A204.1 (cell line): ENCODE results near the gene SRPX2.
"Not testable (repeated sequence)": the region's sequence is repeated elsewhere in the genome, so short reads cannot be mapped to it uniquely, and the experiment has no call there.

Source experiments
- FAIRE-seq: peaks from 2 replicates; lab custom pipeline; 2012; peaks lifted over from hg19 to GRCh38; lab: Jason Lieb, UNC

The SRPX2 gene

DNA sequence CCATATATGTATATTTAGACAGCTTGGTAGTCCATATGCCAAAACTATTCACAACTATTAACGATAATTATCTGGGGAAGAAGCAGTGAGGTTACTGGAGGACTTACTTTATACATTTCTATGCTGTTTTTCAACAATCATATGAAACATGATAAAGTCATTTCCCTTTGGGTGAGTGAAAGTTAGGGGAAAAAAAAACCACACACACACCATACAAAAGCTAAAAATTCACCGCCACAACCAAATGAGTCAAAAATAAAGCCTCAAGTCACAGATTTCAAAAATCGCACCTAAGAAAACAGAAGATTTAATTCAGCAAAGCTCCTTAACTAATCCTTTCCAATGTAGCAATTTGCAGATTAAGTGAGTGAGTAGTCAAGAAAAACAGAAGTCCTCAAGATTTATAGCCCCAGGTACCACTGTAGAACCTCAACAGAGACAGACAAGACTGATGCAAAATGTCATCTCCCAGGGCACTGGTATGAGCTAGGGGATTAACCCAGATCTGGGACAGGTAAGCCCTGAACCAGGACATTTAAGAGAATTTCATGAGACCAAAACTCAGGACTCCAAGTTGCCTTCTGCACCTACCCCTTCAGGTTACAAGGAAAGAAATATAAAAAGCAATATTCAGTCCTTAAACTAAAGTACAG, 52.8 kb downstream of the SRPX2 start:
- no peak for FAIRE-seq

DNA sequence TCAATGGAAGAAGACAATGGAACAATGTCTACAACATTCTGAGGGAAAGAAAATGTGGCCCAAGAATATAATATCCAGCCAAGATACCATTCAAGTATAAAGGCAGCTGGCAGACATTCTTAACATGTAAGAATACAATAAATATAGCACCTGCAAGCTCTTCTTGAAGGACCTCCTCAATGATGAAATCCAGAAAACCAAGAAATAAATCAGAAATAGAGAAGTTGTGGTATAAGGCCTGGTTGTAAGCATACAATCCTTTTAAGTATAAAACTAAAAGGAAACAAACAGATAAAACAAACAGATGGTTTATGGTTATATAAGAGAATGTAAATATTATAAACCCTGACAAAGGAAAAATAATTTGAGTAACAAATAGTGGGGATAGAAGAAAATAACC, 54.6 kb downstream of the SRPX2 start:
- FAIRE-seq = no peak

DNA sequence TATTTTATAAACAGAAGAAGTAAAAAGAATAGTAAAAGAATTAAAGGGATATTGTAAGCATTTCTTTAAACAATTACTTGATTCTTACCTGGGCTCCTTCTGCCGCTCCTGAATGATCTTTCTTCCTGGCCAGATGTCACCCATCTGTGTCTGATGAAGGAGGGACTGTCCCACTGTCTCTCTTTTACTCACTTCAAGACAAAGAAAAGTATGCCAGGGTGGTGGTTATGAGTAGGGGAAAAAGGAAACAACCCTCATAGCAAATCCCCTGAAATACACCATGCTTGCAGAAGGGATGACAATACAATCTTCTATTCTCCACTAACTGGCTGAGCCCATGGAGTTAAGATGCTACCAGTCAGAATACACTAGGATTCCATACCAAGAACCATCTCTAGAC, 56.8 kb downstream of the SRPX2 start:
- no peak for FAIRE-seq

DNA sequence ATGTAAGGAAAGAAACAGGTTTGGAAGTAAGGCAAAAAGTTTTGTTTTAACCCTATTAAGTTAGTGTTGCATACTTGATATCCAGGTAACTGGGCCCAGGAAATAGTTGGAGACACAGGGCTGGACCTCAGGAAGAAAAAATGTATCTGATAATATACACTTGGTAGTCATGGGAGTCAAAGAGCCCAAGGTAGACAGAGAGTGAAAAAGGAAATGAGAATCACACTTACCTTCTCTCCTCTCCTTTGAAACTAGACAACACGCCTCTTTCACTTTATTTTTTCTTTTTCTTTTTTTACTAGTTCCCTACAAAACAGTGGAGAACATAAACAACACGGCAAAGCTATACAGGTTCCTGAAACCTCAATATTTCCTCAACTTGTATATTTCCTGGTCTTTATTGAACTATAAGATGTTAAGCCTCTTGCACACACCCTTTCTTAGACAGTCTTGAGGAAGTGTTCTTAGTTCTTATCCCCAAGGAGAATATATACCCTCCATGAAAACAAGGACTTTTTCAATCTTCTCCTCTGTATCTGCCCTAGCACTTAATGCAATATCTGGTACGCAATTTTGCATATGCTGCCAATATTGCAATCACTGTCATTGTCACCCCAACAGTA, 60.7 kb downstream of the SRPX2 start:
- no peak for FAIRE-seq

DNA sequence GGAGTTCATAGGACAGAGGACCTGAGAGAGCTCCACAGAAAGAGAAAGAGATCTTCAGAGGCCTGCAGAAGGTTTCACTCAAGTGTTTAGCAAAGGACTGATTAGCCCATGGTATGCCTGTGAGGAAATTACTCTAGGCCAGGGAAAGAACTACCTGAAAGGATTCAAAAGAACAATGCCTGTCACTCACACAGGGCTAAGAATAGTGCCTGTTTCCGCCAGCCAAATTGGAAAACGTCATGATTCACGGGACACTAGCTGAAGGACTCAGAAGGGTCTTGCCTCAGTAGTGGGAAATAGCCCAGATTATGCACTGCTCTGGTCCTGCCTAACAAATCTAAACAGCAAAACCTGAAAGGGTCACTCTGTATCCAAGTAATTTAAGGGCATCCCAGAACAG, 66.8 kb downstream of the SRPX2 start:
- FAIRE-seq = no peak

DNA sequence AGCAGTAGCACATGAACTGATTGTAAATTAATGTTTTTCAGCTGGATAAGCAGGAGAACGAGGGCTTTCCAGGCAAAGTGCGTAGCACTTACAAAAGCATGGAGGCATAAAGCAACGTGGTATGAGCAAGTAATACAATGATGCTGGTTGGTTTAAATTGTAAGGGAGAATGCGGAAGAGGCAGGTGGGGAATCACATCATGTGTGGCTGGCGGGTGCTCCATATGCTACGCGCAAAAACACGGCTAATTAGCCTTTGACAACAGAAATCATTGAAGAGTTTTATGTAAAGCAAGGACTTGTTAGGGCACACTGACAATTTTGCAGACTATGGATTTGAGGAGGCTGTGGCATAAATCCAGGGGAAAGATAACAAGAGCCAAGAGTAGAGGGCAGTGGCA, 73.4 kb downstream of the SRPX2 start:
- no peak for FAIRE-seq

DNA sequence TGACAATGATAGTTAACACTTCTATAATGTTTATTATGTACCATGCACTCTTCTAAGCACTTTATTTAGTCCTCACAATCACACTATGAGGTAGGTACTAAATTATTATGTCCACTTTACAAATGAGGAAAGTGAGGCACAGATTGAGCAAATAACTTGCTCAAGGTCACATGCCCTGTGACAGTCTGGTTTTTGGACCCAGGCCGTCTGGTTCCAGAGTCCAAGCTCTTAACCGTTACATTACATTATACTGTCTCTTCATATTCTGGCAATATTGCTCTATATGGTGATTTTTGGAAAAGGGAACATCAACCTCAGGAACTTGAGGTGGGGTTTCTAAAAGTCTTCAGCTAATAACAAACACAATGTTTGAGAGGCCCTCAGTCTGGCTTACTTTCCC, 75.1 kb downstream of the SRPX2 start:
- FAIRE-seq = no peak

DNA sequence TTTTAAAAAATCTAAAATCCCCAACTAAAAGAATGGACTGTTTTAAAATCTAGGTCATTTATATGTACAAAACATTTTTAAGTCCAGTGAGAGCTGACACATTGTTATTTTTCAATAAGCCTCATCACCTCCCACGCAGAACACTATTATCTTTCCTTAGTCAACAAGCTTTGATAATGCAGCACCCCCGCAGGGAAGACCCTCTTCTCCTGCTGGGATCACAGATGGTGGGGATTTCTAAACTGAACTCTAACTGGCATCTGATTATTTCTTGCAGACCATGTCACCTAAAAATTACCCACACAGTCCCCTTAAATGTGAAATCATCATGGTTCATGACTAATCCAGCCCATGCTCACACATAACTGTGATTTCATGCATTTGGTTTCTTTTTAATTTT, 76.3 kb downstream of the SRPX2 start:
- no peak for FAIRE-seq

DNA sequence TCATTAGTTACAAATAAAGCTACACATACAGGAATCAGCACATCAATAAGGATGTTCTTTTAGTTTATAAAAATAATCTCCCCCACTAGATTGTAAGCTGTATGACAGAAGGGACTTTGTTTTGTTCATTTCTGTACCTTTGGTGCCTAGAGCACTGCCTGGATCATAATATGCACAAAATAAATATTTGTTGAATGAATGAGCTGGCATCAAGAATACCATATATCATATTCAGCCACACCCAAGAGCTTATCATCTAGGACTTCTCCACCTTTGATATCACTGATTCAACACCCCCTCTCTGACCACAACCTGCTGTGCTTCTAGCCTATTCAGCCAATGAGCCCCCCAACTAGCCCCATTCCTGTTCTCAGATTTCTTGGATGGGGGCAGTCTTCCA, 77.3 kb downstream of the SRPX2 start:
- FAIRE-seq = no peak

DNA sequence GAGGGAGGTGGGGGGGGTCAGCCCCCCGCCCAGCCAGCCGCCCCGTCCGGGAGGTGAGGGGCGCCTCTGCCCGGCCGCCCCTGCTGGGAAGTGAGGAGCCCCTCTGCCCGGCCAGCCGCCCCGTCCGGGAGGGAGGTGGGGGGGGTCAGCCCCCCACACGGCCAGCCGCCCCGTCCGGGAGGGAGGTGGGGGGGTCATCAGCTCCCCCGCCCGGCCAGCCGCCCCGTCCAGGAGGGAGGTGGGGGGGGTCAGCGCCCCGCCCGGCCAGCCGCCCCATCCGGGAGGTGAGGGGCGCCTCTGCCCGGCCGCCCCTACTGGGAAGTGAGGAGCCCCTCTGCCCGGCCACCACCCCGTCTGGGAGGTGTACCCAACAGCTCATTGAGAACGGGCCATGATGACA, 80.0 kb downstream of the SRPX2 start:
- FAIRE-seq = not testable (repeated sequence)
